GM19372 (cell line): ENCODE measurements around the gene GUK1.

Source experiments
- ATAC-seq: cut with Tn5 transposase; IDR thresholded peaks from one replicate; pipeline ENCODE4 v1.9.1; 2021; ENCODE audit warnings: mild to moderate bottlenecking, low read depth, moderate library complexity; ENCODE audit not compliant: unreplicated experiment

GUK1 gene, protein sequence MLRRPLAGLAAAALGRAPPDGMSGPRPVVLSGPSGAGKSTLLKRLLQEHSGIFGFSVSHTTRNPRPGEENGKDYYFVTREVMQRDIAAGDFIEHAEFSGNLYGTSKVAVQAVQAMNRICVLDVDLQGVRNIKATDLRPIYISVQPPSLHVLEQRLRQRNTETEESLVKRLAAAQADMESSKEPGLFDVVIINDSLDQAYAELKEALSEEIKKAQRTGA

DNA sequence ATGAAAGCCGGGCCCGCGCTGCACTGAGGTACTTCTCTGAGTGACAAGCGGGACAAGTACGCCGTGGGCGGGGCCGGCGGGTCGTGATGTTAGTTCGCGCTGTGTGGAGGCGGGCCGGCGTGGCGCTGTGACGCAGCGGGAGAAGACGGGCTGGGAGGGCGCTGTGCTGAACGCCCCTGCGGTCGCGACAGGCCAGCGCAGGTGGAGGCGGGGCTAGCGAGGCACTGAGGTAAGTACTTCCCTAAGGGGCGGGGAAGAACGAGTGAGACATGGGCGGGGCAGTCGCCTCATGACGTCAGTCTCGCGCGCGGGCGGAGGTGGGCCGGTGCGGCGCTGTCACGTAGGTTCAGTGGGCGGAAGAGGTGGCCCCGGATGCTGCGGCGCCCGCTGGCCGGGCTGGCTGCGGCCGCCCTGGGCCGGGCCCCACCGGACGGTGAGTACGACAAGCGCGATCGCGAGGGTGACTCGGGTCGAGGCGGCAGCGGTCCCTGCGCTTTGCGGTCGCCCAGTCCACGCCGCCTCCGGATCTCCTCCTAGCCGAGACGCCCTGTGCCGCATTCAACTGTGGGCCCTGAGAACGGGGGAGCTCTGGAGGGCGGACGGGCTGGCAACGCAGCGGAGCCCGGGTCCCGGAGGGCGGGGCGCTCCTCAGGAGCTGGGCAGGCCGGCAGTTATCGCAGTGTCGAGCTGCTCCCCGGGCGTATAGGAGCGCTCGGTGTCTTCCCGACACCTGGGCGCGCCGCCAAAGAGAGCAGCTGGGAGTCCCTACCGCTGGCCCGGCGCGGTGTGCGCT lies at the start of gene GUK1:
Gene GUK1 (plus strand): TSS at position 349 of the 793 bp plus-strand sequence. CDS start 24 bp downstream, at position 373.
- peak; percentile 92 for ATAC-seq

DNA sequence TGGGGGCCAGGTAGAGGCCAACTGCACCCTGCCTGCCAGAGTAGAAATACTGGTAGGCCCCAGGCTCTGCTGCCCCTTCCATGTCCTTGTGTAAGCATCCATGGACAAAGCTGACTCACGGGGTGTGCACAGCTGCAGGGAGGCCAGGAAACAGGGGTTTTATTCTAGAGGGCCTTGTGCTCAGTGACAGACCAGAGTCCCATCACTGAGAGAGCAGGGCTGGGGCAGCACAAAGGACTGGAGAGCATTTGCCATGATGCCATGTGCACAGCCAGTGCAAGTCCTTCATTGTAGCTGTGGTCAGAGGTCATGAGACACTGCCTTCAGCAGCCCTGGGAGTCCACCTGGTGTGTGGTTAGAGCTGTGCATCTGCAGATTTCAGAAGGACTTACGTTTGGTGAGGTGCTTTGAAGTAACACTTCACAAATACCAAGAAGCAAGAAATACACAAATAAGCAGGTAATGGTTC lies 49.4 kb upstream of the GUK1 start:
- no peak for ATAC-seq

DNA sequence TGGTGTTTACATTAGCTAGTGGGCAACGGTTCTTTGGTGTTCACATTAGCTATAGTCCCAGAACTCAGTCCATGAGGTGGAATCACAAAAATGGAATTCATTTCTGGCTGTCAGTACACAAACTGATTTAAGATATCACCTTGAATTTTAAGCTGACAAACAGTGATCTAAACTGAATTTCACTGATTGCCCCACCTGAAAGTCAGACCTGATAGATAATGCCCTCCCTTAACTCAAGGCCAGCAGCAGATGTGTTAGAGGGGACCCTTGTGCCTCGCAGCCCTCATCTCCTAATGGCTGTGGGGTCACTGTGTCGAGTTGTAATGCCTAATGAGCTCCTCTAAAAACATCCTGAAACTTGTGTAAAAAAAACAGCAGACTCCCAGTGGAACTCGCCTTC lies 49.0 kb upstream of the GUK1 start:
- ATAC-seq: no peak

DNA sequence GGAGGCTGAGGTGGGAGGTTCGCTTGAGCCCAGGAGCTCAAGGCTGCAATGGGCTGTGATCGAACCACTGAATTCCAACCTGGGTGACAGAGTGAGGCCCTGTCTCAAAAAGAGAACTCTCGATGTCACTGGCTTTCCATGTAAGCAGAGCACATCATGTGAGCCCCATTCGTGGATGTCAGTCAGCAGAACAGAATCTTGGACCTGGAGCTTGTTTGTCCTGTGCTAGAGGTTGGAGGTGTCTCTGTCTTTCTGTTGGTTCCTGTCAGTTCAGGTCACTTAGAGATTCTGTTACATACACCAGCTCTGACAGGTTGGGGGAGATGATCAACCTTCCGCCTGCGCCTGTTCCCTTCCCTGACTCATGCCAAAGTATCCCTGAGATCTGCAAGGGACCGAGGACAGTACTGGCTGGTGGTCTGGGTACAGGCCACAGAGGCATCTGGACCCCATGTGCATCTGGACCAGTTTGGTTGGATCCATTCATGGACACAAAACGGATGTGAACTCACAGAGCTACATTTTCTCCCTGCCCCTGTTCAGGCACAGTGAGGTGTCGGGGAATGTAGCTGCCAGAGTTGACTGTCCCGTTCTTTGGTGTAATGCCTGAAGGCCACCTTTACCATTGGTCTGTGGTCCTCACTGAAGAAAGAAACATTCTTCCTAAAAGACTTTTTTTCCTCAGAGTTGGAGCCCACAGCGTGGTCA lies 47.6 kb upstream of the GUK1 start:
- ATAC-seq: no peak

DNA sequence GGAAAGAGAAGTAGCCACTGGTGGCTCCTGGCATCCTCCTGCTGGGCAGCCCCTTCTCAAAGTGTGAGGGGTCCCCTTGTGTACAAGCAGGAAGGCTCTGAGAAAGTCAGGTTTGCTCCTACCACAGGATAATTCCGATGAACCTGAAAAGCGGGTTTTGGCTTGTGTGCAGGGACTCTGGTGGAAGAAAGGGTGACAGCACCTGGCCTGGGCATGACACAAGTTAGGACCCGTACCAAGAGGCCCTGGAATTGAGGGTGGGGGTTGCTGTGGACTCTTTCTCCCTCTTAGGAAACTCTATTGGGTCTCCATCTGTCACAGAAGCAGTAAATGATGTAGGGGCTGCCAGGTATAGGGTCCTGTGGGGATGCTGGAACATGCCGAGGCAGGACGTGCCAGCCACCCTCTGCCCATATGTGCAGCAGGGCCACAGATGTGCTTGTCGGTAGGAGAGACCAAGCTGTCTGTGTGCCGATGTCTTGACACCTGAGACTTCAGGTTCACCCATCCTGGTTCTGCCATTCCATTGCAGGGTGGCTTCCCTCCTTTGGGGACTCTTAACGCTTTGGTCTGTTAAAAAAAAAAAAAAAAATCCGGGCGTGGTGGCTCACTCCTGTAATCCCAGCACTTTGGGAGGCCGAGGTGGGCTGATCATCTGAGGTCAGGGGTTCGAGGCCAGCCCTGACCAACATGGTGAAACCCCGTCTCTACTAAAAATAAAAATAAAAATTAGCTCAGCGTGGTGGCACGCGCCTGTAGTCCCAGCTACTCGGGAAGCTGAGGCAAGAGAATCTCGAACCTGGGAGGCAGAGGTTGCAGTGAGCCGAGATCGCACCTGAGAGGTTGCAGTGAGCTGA lies 46.8 kb upstream of the GUK1 start:
- no peak for ATAC-seq

DNA sequence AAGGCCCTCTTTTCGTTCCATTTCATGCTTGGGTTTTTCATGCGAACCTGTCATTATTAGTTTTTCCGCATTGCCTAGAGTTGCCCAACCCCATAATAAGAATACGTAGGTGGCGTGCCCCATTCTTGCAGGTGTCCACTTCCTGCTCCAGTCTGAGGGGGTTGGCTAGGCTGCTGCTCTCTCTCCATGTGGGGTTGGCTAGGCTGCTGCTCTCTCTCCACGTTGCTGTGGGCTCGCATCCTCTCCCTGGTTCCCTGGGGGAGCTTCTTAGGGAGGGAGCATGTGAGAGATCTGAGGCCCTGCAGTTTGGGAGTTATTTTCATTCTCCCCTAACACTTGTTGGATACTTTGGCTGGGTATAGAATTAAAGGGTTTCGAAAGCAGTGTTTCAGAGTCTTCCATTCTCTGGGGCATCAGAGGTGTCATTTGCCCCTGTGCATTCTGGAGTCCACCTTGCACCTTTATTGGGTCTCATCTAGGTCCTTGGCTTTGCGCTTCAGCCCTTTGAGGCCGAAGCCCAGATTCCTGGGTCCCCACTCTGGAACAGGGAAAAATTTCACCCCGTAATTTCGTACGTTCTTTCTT lies 45.6 kb upstream of the GUK1 start:
- no peak for ATAC-seq

DNA sequence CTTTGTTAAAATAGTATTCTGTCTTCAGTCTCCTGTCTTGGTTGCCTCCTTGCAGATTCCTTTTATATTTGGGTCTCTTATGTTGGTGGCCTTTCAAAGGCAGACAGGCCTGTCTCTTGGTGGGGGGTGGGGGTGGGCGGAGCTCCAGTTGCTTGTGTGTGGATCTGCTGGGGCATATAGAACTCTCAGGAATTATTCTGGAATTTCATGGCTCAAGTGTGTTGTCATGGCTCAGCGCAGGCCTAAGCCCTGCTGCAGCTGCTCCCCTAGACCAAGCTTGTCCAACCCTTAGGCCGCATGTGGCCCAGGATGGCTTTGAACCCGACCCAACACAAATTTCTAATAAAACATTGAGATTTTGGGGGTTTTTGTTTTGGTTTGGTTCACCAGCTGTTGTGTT lies 44.9 kb upstream of the GUK1 start:
- no peak for ATAC-seq

DNA sequence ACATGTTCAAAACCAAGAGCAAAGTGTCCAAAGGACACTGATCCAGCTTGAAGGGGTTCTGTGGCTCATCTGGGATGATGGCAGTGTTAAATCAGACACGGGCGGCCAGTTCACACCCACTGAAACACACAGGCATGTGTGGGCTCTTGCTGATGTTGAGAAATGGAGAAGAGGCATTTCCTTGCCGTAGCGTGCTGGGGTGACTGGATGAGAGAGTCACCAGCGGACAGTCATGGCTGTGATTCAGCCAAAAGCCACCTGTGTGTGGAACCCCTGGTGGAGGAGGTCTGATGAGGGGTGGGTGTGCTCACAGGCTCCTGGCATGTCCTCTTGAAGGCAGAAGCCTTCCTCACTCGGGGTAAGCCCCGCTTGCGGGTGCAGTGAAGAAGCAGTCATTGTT lies 44.1 kb upstream of the GUK1 start:
- ATAC-seq: no peak

DNA sequence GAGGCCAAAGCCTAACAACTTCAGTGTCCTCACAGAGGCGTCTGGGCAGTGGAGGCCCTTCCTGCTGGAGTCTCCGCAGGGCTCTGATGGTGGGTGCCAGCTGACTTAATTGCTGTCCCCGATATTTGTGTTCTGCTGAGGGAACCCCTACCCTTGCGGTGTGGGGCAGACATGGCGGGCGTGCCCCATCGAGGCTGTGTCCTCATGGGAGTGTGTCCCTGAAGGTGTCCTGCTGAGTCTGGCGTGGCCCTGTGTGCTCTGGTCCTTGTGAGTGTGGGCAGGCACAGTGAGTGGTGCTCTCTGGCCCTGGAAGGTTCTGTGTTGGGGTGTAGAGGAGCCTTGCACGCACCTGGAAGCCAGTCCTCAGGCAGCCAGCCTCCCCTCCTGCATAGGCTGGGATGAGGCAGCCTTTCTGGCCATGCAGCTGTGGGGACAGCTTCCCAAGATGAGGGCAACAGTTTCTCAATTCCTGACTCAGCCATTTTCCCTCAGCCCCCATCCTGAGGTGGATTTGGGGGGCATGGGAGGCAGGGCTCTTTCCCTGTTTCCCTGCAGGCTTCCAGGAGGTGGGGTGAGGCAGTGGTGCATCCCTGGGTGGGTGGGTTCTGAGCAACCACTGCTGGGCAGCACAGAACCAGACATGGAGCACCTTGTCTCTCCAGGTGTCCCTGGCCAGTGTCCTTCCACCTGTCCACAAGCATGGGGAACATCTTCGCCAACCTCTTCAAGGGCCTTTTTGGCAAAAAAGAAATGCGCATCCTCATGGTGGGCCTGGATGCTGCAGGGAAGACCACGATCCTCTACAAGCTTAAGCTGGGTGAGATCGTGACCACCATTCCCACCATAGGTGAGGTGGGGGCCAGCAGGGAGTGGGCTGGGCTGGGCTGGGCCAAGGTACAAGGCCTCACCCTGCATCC lies 43.4 kb upstream of the GUK1 start:
- ATAC-seq: no peak

DNA sequence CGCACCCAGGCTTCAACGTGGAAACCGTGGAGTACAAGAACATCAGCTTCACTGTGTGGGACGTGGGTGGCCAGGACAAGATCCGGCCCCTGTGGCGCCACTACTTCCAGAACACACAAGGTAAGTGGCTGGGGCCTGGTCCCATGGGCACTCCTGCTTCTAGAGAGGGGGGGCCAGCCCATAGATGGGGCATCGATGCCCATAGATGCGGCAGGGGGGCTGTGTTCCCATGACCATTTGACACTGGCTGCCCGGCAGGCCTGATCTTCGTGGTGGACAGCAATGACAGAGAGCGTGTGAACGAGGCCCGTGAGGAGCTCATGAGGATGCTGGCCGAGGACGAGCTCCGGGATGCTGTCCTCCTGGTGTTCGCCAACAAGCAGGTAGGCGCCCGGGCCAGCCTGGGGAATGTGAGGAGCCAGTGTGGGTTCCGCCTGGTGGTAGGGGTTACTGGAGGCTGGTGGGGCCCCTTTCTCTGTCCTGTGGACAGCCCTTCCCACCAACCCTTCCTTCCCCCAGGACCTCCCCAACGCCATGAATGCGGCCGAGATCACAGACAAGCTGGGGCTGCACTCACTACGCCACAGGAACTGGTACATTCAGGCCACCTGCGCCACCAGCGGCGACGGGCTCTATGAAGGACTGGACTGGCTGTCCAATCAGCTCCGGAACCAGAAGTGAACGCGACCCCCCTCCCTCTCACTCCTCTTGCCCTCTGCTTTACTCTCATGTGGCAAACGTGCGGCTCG lies 42.6 kb upstream of the GUK1 start:
- no peak for ATAC-seq

DNA sequence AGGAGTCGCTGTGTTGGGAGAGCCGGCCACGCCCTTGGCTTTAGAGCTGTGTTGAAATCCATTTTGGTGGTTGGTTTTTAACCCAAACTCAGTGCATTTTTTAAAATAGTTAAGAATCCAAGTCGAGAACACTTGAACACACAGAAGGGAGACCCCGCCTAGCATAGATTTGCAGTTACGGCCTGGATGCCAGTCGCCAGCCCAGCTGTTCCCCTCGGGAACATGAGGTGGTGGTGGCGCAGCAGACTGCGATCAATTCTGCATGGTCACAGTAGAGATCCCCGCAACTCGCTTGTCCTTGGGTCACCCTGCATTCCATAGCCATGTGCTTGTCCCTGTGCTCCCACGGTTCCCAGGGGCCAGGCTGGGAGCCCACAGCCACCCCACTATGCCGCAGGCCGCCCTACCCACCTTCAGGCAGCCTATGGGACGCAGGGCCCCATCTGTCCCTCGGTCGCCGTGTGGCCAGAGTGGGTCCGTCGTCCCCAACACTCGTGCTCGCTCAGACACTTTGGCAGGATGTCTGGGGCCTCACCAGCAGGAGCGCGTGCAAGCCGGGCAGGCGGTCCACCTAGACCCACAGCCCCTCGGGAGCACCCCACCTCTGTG lies 41.7 kb upstream of the GUK1 start:
- no peak for ATAC-seq

DNA sequence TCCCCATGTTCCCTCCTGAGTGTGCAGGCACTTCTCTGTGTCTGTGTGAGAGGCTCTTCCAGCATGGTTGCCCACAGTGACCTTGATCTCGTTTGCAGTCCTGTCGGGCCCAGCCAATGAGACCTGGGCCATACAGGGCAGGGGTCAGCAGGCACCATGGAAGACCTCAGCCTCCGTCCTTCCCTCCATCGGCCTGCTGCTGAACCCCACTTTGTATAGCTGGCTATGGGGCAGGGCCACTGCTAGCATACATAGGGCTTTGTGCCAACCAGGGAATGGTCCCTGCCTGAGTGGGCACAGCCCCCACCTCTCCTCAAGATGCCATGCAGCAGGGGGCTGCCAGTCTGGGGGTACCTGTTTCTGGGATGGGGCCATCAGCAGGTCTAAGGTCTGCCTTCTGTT lies 40.7 kb upstream of the GUK1 start:
- ATAC-seq: no peak

DNA sequence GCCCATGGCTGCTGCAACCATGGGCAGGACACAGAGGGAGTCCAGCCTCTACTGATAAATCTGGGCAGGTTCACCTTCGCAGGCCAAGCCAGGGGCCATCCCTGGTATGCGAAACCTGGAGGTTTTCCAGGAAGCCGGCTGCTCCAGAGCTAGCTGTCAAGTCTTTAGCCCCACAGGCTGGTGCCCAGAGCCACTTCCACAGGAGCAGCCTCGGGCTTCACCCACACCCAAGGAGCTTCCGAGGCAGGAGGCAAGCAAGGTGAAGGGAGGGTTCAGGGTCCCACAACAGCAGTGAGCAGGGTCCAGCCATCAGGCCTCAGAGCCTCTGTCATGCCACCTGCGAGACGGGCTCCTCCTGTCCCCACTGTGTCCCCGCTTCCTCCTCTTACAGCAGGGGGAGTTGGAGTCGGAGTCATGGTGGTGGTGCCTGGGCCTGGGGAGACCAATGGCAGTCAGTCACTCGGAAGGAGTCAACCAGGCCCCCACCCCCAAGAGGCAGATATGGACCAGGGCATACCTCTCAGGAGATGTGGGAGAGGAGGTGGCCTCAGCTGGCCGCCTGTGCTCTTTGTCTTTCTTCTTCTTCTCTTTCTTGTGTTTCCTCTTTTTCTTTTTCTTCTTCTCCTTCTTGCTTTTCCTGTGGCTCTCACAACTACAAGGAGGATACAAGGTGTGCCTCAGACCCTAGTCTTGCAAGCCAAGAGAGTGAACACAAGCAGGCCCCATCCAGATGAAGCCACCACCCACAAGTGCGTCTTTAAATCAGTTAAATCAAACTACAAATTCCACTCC lies 39.1 kb upstream of the GUK1 start:
- ATAC-seq: no peak

DNA sequence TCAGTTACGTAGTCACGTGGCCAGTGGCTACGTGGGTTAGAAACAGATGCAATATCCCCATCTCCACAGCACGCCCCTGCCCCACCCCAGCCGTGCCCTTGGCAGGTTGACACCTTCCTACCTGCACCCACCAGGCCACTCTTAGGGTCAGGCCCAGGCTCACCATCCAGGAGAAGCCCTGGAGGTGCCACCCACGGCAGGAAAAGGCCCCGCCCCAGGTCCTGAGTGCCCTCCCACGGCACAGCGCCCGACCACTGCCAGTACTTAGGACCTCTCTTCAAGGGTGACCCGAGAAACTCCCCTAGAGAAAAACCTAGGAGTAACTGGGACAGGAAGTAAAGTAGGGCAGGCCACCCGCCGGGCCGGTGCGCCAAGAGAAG lies 38.5 kb upstream of the GUK1 start:
- ATAC-seq: no peak

DNA sequence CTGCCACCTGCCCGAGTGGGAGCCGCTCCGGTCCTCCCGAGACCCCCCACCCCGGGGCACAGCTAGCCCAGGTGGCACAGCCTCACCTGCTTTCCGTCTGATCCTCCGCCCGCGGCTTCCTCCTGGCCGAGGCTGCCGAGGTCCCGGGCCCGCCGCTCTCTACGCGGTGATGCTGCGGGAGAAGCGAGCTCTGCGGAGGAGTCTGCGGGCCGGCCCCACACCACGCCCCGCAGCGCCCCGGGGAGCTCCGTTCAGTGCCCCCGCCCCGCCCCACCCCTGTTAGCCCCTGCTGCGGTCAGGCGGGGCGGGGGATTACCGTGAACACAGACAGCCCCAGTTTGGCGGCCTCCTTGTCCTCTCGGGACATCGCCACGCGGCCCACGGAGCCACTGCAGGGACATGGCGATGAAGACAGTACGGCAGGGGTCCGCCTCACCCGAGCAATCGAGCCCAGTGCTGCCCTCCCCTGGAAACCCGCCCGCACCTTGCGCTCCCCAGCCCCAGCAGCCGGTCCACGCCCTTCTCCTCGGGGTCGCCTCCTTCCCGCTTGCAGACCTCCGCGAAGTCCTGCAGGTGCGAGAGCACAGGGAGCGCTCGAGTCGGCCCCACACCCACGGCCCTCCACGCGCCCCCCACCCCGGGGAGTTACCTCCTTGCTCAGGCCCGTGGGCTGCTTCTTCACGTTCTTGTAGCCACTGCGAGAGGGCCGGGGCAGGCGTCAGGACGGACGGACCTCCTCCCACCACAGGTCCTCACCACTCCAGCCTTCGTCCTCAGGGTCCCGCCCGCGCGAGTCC lies 37.9 kb upstream of the GUK1 start:
- ATAC-seq: peak; percentile 32

DNA sequence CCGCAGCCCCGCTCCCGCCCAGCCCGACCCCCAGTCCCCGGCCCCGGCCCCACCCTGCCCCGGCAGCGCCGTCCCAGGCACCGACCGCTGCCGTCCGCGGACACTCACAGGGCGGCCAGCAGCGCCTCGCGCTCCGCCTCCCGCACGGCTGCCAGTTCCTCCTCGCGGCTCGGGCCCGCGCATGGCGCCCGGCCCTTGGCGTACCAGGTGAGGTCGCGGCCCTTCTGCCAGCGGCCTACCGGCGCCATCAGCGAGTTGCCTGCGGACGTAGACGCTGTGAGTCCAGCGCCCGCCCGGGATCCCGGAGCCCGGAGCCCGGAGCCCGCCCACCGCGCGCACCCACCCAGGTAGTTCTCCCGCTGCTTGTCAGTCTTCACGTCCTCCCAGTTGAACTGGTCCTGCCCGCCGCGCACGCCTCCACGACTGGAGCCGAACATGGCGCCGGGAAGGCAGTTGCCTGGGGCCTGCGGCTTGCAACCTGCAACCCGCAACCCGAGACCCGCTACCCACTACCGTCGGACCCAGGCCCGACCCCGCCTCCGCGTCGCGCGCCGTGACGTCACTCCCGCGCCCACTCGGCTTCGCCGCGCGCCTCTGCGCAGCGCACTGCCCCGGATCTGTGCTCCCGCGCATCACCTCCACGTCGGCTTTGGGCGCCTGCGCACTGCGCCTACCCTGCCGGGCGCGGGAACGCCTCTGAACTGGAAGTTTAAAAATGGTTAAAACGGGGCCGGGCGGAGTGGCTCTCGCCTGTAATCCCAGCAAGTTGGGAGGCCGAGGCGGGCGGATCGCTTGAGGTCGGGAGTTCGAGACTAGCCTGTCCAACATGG lies 37.1 kb upstream of the GUK1 start, which contains the start of gene C1orf35:
Gene C1orf35 (minus strand): TSS at position 535 of the 830 bp plus-strand sequence. CDS start 98 bp downstream, at position 437.
- ATAC-seq: peak; percentile 80
